Measurements from ENCODE around the gene WDR74. TPM values are rescaled to one million over a fixed set of nuclear protein-coding genes. Genes with fewer than 3 reads are reported as not detected.

The WDR74 gene
- total and polyA plus RNA-seq, 9 of the 15 experiments (the other 6 are each of a cell fraction or from before 2014, with no cell fraction given) = 32.7 to 210 (median 114) TPM

DNA sequence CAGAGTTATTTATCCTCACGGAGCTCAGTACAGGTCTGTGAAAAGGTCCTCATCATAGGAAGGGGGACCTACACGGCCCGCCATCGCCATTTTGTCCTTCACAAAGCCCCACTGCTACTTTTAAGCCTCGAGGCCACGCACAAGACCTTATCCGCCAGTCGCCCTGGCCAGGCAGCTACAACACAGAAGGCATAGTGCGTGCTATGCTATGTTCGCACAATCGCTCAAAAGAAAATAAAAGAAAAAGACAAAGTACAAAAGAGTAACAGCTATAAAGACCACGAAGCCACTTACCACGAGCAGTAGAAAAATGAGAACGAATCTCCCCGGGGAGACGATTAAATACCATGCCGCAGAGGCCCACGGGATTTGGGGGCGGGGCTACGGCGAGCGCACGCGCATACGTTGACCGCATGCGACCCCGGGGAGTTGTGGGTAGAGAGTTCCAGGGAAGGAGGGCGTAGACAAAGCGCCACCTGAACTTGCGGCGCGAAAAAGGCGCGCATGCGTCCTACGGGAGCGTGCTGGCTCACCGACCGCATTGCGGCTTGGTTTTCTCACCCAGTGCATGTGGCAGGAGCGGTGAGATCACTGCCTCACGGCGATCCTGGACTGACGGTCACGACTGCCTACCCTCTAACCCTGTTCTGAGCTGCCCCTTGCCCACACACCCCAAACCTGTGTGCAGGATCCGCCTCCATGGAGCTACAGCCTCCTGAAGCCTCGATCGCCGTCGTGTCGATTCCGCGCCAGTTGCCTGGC, 16.4 kb upstream of the WDR74 start (continued):
- TF ChIP-seq, protein P1, sequence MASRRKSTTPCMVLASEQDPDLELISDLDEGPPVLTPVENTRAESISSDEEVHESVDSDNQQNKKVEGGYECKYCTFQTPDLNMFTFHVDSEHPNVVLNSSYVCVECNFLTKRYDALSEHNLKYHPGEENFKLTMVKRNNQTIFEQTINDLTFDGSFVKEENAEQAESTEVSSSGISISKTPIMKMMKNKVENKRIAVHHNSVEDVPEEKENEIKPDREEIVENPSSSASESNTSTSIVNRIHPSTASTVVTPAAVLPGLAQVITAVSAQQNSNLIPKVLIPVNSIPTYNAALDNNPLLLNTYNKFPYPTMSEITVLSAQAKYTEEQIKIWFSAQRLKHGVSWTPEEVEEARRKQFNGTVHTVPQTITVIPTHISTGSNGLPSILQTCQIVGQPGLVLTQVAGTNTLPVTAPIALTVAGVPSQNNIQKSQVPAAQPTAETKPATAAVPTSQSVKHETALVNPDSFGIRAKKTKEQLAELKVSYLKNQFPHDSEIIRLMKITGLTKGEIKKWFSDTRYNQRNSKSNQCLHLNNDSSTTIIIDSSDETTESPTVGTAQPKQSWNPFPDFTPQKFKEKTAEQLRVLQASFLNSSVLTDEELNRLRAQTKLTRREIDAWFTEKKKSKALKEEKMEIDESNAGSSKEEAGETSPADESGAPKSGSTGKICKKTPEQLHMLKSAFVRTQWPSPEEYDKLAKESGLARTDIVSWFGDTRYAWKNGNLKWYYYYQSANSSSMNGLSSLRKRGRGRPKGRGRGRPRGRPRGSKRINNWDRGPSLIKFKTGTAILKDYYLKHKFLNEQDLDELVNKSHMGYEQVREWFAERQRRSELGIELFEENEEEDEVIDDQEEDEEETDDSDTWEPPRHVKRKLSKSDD (conservative IDR thresholded peaks at IDR 0.05; ENCODE audit: low read length) = no peak
- TF ChIP-seq GATAD2A (IDR thresholded peaks at IDR 0.05) = peak; percentile 74; the same call in 1 of the 2 replicates
- peak; percentile 13; the same call in 1 of the 2 replicates for TF ChIP-seq HOXB6 (CRISPR knock-in tag; IDR thresholded peaks at IDR 0.05; ENCODE audit: borderline replicate concordance)
- peak; percentile 96 for TF ChIP-seq SMAD1 (IDR thresholded peaks at IDR 0.05; ENCODE audit: low read depth, low read length, partially characterized antibody)
- TF ChIP-seq ZKSCAN1 (IDR thresholded peaks at IDR 0.05; ENCODE audit: low read depth, low read length) = no peak; the same call in 1 of the 2 replicates
- TF ChIP-seq NR2F6 (CRISPR knock-in tag; IDR thresholded peaks at IDR 0.05) = no peak; the same call in 1 of the 2 replicates
- TF ChIP-seq FOXK2 (conservative IDR thresholded peaks at IDR 0.05 in 1 of 2, IDR thresholded peaks at IDR 0.05 in 1 of 2; ENCODE audit: low read depth in 2 of 2) = peak; percentile 81 to 90
- TF ChIP-seq, protein P2, sequence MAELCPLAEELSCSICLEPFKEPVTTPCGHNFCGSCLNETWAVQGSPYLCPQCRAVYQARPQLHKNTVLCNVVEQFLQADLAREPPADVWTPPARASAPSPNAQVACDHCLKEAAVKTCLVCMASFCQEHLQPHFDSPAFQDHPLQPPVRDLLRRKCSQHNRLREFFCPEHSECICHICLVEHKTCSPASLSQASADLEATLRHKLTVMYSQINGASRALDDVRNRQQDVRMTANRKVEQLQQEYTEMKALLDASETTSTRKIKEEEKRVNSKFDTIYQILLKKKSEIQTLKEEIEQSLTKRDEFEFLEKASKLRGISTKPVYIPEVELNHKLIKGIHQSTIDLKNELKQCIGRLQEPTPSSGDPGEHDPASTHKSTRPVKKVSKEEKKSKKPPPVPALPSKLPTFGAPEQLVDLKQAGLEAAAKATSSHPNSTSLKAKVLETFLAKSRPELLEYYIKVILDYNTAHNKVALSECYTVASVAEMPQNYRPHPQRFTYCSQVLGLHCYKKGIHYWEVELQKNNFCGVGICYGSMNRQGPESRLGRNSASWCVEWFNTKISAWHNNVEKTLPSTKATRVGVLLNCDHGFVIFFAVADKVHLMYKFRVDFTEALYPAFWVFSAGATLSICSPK (IDR thresholded peaks at IDR 0.05; ENCODE audit: borderline replicate concordance) = peak; percentile 84; the same call in 1 of the 2 replicates
- peak; percentile 100 for TF ChIP-seq SUPT5H (IDR thresholded peaks at IDR 0.05)
- TF ChIP-seq ARNT (IDR thresholded peaks at IDR 0.05) = peak; percentile 46 to 93
- TF ChIP-seq MTA1 (IDR thresholded peaks at IDR 0.05; ENCODE audit: borderline replicate concordance) = no peak; the same call in 1 of the 2 replicates
- TF ChIP-seq CBX2 (IDR thresholded peaks at IDR 0.05; ENCODE audit: insufficient read depth, low read length, poor library complexity, severe bottlenecking) = no peak
- TF ChIP-seq BMI1 (IDR thresholded peaks at IDR 0.05; ENCODE audit: low read length) = no peak
- TF ChIP-seq SP2 (IDR thresholded peaks at IDR 0.05; ENCODE audit: extremely low read depth, low read depth, low read length, poor library complexity, severe bottlenecking) = no peak
- TF ChIP-seq, protein P3, sequence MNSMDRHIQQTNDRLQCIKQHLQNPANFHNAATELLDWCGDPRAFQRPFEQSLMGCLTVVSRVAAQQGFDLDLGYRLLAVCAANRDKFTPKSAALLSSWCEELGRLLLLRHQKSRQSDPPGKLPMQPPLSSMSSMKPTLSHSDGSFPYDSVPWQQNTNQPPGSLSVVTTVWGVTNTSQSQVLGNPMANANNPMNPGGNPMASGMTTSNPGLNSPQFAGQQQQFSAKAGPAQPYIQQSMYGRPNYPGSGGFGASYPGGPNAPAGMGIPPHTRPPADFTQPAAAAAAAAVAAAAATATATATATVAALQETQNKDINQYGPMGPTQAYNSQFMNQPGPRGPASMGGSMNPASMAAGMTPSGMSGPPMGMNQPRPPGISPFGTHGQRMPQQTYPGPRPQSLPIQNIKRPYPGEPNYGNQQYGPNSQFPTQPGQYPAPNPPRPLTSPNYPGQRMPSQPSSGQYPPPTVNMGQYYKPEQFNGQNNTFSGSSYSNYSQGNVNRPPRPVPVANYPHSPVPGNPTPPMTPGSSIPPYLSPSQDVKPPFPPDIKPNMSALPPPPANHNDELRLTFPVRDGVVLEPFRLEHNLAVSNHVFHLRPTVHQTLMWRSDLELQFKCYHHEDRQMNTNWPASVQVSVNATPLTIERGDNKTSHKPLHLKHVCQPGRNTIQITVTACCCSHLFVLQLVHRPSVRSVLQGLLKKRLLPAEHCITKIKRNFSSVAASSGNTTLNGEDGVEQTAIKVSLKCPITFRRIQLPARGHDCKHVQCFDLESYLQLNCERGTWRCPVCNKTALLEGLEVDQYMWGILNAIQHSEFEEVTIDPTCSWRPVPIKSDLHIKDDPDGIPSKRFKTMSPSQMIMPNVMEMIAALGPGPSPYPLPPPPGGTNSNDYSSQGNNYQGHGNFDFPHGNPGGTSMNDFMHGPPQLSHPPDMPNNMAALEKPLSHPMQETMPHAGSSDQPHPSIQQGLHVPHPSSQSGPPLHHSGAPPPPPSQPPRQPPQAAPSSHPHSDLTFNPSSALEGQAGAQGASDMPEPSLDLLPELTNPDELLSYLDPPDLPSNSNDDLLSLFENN (IDR thresholded peaks at IDR 0.05; ENCODE audit: low read depth in 2 of 2, low read length in 2 of 2) = peak in 1 of 2 experiments; percentile 75; a peak in 1 of 4 replicates
- TF ChIP-seq, protein P4, sequence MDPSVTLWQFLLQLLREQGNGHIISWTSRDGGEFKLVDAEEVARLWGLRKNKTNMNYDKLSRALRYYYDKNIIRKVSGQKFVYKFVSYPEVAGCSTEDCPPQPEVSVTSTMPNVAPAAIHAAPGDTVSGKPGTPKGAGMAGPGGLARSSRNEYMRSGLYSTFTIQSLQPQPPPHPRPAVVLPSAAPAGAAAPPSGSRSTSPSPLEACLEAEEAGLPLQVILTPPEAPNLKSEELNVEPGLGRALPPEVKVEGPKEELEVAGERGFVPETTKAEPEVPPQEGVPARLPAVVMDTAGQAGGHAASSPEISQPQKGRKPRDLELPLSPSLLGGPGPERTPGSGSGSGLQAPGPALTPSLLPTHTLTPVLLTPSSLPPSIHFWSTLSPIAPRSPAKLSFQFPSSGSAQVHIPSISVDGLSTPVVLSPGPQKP (CRISPR knock-in tag; IDR thresholded peaks at IDR 0.05) = no peak

Data from K562 (cell line).